NCI-H345 treated with DMSO at 0.1 percent for 48 hours (cell line): ENCODE results near the gene TTC28.
A peak's percentile ranks its signal among the peaks of the same experiment; 100 is the strongest.
"Not testable (repeated sequence)": the region's sequence is repeated elsewhere in the genome, so short reads cannot be mapped to it uniquely, and the experiment has no call there.

ENCODE experiments used
- DNase-seq: peaks from one replicate; lab custom pipeline; 2025; ENCODE audit not compliant: unreplicated experiment; lab: John Stamatoyannopoulos, UW

TTC28 gene

DNA sequence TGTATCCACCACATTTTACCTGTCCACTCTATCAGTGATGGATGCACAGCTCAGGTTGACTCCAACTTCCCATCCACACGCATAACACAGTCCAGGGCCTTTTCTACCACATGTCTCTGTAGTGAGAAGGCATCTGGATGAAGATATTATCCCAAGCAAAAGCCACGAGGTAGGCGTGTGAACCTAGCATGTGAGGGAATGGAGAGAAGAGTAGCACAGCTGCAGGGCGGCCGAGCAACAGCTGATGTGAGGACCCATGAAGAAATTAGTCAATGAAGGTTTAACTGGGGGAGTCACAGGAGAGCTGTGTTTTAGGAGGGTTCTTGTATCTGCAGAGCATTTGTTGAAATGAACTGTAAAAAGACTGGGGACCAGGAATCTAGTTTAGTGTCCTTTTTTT lies 616.0 kb downstream of the TTC28 start:
- no peak for DNase-seq

DNA sequence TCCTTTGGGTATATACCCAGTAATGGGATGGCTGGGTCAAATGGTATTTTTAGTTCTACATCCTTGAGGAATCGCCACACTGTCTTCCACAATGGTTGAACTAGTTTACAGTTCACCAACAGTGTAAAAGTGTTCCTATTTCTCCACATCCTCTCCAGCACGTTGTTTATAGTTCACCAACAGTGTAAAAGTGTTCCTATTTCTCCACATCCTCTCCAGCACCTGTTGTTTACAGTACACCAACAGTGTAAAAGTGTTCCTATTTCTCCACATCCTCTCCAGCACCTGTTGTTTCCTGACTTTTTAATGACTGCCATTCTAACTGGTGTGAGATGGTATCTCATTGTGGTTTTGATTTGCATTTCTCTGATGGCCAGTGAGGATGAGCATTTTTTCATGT lies 619.0 kb downstream of the TTC28 start:
- DNase-seq, result not testable (repeated sequence)

DNA sequence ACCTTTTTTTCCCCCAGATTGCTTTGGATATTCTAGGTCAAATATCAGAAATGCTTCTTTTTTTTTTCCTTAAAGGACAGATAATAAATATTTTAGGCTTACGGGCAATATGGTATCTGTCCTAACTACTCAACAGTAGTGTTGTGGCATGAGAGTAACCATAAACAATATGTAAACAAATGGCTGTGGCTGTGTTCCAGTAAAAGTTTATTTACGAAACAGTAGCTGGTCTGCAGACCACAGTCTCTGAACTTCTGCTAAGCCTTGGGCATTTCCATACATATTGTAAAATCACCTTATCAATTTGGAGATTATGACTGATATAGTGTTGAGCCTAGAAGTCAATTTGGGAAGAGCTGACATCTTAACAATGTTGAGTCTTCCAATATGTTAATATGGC lies 621.6 kb downstream of the TTC28 start:
- DNase-seq, result no peak

DNA sequence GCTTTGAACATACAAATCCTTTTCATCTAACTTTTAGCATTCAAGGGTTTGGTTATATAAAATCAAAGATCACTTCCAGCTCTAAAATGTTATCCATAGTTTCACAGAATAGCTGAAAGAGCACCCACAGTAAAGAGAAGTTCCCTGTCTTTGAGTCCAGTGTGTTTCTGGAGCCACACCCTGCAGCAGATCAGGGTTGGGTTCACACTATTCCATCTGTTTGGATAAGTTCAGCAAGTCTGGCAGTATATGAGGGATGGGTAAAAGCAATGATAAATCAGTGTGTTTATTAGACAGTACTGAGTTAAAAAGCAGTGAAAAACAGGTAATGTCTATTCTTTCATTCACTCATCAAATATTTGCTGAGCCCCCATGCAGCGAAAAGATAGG lies 624.8 kb downstream of the TTC28 start:
- DNase-seq, result no peak

DNA sequence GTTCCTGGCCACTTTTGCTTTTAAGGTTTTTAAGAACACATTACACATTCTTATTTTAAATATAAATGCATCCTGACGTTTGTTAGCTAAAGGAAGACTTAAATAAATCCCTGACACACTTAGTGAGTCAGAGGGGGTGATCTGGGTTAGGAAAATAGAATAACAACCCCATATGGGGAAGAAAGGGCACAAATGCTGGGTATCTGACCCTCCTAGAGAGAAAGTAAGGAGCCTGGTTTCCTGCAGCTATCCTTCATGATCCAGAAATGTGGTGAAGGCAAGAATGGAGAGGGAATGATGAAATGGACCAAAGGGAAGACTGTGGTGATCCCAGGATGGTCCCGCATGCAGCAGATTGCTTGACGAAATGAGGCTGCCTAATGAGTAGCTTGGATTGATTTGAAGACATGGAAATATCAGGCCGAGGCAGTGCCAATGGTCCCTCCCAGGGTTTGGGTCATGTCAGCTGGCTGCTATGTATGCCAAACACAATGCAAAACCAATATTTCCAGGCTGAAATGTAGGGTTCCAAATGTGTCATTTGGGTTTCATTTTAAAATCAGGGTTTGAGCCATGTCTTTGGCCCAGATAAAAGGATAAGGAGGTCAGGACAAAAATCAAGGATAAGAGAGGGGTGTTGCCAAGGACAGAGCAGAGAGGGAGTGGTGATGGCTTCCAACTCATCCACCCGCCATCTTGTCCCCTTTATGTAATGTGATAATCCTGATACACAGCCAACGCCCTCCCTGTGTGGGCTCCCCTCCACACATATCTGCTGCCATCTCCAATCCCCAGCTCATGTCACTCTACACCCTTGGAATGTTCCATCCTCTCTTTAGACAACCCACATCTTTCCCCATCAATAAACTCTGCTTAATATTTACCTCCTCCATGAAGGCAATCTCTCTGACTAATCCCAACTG lies 625.5 kb downstream of the TTC28 start:
- DNase-seq, result no peak

DNA sequence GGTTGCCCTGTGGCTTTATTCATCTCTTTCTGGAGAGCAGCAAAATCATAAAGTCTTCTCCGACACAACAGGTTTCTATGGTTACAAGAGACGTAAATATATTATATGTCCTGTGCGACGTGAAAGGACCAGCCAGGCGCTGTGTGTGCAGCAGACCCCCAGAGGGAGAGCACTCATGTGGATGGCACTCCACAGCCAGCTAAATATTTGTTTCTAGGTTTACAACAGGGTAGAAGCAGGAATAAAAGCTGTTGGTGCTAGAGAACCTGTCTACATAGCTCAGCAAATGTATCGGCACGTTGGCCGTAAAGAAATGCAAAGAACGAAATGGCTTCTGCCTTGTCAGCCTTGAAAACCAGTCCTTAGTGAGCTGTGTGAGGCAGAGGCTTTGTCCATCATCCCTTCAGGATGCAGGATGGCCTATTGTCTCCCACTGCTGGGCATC lies 626.8 kb downstream of the TTC28 start:
- peak; percentile 49 for DNase-seq

DNA sequence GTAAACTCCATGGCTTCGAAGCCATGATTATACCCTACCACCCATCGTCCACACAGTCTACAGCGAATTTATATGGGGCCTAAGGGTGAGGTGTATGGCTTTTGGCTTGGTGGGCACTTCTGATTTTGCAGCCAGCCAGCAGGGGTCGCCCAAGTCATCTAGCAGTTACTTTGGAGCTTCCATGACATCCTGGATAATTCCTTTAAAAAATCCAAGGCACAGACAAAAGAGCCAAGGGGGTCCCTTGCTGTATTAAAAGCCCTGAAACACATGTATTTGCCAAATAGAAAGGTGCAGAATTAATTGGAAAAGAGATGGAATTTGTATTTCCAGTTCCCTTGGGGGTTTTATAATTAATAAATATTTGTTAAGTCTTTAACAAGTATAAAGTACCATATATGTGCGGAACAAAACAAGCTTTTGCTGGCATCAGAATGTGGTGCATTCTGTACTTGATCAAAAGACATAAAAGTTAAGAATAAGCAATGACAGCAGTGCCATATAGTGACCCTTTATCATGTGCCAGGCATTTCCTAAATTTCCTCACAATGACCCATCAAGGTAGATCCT lies 627.8 kb downstream of the TTC28 start:
- DNase-seq, result no peak

DNA sequence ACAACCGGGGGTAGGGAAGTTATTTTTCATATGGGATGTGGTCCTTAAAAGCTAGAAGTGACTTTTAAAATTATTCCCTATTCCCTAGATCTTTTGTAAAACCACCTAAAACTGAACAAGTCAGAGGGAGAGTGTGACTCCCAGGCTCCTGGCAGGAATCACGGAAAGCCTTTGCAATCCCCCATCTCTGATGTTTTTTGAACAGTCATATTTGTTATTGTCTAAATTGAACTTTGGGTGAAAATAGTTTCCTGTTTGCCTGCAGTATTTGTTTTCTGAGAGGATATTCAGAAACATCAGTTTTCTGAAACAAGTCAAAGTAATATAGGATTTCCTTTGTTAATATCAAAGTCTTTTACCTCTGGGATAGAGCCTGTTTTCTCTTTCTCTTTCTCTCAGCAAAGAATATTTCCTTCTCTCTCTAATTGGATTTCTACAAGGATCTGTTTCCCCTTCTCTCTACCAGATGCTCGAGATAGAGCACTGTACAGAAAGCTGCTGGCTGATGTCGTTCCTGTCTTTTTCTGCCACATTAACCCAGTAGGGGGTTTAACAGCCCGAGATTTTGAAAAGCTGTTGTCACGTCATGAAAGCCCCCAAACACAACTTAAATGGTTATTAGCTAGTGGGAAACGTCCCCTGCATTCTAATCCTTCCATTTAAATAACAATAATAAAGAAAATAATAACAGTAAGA lies 628.4 kb downstream of the TTC28 start:
- no peak for DNase-seq

DNA sequence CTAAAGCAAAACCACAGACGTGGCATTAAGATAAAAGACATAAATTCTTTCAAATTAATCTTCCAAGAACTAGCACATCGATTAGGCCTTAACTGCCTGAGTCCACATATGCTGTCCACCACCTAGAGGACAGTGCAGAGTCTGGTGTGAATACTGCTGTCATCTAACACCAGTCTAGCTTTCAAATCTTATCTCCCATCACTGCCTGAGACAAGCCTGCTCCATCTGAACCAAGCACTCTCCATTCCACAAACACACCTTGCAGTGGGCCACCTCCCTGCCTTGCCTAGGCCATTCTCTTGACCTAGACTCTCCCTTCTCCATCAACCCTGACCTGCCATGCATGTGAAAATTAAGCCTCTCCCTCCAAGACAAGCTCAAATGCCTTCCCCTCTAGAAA lies 631.1 kb downstream of the TTC28 start:
- no peak for DNase-seq

DNA sequence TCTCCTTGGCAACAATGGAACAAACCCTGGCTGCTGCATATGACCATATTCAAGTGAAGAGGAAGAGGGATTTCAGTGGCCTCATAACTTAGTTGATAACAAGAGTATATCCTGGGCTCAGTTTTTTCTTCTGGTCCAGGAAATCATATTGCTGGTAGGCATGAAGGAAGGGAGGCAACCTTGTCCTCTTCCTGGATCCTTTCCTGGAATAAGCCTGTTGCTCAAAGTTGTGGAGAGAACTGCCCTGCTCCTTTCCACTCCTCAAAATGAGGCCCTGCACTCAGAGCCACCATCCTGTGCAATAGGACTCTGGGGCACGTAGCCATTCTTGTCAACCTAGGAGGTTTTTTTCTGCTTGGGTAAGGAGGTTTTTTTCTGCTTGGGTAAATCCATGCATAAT lies 631.9 kb downstream of the TTC28 start:
- no peak for DNase-seq

DNA sequence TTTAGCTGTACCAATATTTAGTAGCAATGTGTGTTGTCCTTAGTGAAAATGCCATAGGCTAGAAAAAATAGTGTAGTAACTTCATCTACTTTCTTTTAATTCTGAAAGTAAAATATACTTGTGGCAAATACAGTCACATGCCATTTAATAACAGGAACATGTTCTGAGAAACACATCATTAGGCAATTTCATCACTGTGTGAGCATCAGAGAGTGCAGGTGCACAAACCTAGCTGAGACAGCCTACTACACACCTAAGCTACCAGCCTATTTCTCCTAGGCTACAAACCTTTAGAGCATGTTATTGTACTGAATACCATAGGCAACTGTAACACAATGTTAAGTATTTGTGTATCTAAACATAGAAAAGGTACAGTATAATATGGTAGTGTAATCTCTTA lies 633.5 kb downstream of the TTC28 start:
- DNase-seq, result no peak

DNA sequence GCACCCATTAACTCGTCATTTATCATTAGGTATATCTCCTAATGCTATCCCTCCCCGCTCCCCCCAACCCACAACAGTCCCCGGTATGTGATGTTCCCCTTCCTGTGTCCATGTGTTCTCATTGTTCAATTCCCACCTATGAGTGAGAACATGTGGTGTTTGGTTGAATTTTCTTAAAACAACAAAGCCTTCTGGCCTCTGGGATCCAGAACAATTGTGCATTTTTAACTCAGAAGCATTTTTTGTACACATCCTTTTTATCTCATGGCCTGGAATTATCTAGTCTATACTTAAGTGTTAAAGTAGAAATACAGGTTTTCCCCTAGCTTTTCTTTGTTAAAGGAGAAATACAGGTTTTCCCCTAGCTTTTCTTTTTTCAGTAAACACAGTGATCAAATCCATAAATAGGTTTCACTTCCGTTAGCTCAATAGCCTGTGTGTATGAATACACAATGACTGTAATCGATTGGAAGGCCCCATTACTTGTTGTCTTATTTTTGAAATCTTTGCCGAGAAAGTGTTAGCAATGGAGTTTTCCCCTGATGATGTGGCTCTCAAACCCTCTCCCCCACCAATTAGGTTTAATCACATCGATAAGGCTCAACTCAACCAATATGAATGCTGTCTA lies 635.0 kb downstream of the TTC28 start:
- DNase-seq, result no peak

DNA sequence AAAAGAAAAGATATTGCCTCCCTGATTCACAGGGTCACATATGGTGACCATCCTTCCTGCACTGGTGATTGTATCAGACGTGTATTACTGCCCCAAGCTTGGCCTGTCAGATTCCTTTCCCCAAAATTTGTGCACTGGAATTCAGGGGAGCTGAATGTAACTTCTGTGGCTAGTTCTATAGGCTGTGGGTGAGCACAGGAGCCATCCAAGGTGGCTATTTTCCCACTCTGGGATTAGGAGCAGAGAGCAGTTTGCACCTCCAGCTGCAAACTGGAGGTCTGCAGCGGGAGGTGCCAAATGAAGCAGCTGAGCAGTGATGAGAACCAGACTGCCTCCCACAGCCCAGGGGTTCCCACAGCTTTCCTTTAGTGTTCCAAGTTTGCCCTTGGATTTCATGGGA lies 636.4 kb downstream of the TTC28 start:
- no peak for DNase-seq

DNA sequence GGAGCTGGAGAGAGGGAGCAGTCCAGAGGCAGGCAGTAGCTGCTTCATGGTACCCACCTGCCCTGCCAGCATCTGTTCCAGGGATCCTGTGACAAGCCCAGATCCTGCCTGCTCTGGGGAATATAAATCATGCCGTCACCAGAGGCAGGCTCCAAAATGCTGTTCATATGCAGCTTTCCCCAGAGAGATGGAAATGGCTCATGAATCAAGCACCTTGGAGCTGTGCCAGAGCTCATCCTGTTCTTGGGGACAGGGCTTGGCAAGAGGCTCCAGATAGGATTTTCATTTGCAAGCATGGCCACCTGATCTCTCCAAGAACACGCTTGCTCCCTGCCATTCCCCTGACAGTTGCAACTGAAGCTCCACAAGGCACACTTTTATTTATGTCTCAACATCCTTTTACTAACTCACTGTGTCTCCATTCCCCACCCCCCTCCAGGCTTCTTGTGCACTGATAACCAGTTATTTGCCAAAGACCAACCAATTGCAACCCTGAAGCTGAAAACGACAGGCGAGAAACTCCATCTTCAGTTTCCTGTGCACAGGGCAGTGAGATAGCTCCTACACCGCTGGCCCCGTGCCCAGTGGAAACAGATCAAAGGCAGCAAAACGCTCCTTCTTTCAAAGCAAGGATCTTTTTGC lies 644.8 kb downstream of the TTC28 start:
- peak; percentile 93 for DNase-seq

DNA sequence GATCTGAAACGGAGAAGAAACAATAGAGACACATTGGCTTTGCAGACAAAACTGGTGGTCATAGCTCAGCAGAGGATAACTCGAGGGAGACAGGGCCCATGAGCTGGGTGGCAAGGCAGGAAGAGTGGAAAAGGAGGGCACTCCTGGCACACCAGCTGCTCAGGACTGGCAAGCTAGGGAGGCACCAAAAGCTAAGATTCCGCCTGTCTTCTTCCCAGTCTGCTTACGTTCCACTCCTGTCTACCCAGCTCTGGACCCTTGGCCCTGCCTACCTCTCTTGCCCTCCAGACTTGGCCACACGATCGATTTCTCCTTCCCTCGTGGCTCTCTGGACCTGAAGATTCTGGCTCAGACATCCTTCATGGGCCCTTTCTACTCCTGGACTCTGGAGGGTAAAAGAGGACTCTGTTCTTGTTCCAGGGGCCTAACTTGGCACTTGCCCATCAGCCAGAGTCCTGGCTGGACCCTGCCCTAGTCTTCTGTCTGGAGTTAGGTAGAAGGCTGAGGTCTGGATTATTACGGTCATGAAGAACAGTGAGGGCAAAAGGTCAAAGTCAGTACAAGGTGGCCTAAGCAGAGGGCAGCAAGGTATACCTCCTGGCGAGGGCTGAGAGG lies 645.4 kb downstream of the TTC28 start:
- no peak for DNase-seq

DNA sequence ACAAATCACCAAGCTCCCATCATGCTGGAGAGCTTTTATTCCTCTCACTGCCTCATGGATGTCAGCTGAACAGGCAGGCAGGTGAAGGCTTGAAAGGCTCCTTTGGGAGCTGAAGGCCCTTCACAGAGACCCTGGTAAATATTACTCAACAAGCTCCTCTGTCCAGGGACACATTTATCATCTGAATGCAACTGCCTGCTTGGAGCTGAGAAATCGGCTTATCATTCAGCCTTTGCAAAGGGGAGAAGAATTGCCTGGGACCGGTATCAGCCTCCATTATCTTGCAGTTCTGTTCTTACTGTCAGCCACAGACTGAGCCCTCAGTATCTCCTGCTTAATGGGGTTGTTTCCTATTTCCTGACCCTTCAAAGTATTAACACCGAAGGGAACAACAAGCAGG lies 646.8 kb downstream of the TTC28 start:
- DNase-seq, result peak; percentile 35

DNA sequence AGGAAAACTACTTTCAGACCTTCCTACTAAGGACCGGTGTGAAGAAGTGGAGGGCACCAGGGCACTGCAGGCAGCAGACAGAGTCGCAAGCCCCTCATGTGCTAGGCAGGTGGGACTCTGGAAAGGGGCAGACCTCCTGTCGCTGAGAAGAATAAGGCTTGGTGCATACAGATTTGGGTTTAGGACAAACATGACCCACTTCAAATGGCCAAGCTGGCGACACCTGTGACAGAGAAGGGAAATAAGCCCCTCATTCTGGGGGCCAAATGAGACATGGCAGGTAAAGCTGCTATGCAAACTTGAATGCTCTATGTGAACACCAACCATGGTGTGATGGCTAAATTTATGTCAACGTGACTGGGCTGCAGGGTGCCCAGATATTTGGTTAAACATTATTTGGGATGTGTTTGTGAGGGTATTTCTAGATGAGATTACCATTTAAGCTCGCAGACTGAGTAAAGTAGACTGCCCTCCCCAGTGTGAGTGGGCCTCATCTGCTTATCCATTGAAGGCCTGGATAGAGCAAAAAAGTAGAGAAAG lies 648.2 kb downstream of the TTC28 start:
- no peak for DNase-seq

DNA sequence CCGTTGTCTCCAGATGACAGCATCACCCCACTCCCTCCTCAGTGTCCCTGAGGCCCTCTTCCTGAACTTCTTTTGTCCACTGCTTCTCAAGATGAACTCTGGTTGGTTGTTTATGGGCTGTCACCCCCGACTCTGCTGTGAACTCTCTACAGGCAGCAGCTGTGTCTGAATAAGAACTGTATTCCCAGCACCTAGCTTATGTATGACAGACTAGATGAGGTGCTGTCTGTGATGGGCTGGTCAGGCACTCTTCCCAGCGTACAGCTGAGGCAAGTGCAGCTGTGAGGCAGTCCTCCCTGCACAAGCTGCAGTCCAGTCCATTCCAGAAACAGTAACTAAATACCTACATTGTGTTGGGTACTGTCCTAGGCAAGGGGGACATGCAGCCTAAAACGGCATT lies 649.2 kb downstream of the TTC28 start:
- no peak for DNase-seq

DNA sequence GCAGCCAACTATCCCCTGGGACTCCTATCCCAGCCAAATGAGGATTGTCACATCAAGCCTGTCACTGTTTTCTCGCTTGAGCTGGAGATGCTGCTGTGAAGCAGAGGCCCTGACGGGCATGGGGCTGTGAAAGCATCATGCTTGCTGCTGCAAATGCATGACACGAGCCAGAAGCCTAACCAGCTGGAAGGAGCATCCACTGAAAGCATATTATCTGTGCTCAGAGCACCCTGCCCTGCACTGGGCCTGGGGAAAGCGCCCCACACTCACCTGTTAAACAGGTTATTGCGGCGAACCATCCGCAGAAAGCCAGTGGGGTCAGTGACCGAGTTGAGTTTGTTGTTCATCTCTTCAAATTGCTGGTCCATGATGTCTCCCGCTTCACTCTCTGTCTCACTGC lies 649.7 kb downstream of the TTC28 start:
- no peak for DNase-seq

DNA sequence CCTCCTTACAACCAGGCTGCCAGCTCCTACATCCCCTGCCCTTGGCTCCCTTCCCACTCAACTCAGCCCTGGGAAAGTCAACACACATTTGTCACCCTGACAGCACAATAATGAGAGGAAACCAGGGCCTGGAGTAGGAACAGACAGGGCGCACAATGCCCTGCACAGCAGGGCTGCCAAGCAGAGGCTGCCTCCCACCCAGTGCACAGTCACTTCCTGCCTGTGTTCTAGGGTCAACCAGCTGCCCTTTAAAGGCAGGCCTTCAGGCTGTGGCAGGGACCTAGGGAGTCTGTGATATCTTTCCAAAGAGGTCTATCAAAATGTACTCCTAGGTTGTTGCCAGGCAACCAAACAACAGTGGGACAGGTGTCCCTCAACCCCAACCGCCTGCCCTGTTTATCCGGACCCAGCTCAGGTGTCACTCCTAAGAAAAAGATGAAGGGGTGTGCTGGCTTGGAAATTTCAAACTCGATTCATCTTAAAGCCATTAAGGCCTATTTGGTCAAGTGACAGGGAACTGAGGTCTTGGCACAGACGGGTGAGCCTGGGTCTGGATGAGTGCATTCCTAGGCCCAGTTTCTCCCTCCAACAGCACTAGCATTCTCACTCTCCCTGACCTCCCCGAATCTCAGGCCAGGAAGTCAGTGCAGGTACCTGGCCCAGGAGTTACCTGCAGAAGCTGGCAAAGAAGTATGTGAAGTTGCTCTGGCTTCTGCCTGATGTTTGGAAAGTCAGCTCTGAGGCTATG lies 650.3 kb downstream of the TTC28 start:
- DNase-seq, result peak; percentile 84
